GM10266 (cell line): ENCODE results near the gene NPM3.

ENCODE experiments used
- DNase-seq: peaks from one replicate; pipeline ENCODE4 v3.0.0; 2012; ENCODE audit errors: extremely low spot score
- TF ChIP-seq, protein P1 (sequence below): IDR thresholded peaks from 2 replicates; pipeline ENCODE4 v1.5.1; 2012; ENCODE audit warnings: mild to moderate bottlenecking, low read depth; ENCODE audit not compliant: control insufficient read depth, insufficient read depth; ENCODE audit errors: missing control alignments

Gene NPM3

DNA sequence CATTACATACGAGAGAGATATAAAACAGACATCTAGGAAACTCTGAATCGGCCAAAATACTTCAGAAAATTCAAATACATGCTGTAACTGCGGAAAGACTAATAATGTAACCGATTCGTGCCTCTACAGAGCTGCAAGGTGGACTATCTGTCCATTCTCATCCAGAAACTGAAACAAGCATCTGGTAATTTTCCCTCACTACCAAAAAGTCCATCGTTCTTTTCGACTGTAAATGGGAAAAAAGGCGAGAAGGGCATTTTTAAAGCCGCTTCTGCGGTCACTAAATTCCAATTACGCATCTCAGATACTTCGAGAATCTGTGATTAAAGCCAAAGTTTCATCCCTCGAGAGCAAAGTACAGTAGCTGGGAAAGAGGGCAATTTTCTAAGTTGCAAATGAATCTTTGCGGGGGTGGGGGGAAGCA is 33.7 kb upstream of the NPM3 start:
- peak; percentile 55 for DNase-seq
- TF ChIP-seq, protein P1, sequence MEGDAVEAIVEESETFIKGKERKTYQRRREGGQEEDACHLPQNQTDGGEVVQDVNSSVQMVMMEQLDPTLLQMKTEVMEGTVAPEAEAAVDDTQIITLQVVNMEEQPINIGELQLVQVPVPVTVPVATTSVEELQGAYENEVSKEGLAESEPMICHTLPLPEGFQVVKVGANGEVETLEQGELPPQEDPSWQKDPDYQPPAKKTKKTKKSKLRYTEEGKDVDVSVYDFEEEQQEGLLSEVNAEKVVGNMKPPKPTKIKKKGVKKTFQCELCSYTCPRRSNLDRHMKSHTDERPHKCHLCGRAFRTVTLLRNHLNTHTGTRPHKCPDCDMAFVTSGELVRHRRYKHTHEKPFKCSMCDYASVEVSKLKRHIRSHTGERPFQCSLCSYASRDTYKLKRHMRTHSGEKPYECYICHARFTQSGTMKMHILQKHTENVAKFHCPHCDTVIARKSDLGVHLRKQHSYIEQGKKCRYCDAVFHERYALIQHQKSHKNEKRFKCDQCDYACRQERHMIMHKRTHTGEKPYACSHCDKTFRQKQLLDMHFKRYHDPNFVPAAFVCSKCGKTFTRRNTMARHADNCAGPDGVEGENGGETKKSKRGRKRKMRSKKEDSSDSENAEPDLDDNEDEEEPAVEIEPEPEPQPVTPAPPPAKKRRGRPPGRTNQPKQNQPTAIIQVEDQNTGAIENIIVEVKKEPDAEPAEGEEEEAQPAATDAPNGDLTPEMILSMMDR, result no peak

DNA sequence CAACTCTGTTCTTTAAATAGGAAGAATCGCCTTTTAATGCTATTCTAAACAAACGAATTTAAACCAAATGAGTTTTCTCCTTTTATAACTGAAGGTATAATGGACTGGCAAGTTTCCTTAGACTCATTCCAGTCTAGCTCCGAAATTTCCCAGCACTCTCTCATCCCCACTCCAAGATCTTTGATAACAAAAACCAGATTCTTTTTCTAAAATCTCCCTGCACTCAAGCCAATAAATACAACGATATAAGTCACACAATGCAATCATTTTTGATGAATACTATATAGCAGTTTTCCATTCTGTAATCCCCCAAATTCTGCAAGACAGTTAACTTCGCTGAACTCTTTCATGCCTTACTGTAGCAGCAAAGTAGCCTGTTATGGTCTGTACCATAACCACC is 33.1 kb upstream of the NPM3 start:
- no peak for DNase-seq
- TF ChIP-seq, protein P1, result no peak

DNA sequence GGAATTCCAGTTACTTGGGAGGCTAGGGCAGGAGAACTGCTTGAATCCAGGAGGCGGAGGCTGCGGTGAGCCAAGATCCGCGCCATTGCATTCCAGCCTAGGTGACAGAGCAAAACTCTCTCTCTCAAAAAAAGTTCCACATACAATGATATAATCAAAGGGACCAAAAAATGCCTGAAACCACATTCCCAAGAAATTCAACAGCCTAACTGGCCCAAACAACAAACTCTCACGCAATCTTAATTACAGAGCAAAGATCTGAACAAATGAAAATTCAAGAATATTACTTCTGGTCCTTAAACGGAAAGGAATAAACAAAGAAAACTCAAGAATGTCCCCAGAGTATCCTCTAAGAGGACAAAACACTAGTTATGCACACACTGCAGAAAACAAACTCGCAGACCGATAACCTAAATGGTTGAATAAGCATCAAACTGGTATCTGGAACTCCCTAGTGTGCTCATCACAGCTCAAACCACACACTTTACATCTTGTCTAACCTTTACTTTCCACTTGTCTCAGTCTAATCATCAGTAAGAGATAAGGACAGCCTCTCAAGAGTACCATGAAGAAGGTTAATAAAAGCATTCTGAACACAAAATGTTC is 31.3 kb upstream of the NPM3 start:
- TF ChIP-seq, protein P1, result no peak
- peak; percentile 53 for DNase-seq

- TF ChIP-seq, protein P1, result no peak
- DNase-seq, result no peak
These were observed 29.4 kb upstream of the NPM3 start for GRCh38 chr10:101812606-101813005.

DNA sequence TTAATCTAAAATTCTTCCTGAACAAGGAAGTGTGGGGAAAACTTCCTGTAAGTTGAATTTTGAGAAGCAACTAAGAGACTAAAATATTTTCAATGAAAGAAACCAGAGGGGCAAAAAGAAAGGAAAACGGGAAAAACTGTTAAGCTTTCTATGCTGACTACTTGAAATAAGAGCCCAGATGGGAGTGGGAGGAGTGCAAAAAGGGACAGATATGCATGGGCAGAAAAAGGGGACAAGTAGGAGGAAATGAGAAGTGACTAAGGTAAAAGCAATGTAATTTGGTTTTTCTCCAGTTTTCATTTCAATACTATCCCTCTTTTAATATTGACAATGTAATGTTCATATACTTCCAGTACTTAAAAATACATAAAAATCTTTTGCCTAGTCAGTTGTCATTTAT is 23.9 kb upstream of the NPM3 start:
- DNase-seq, result no peak
- TF ChIP-seq, protein P1, result no peak

DNA sequence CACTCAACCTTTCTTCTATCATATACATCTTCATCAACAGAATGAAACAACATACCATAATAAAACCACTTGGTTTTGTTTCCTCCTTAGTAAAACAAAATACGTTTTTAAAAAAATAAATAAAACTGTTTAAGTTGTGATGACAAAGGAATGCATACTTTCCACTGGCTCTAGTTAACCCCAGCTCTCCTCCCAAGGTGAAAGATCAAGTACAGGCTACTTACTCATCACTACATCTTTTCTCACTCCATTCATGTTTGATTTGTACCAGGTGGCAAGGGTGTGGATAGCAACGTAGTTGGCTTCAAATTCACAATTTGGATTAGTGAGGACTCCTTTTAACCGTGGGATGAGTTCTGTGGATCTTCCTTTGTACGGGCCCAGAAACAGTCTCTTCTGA is 20.3 kb upstream of the NPM3 start:
- TF ChIP-seq, protein P1, result no peak
- DNase-seq, result no peak

GRCh38 chr10:101797403-101798059 is 14.3 kb upstream of the NPM3 start:
- TF ChIP-seq, protein P1, result no peak
- no peak for DNase-seq
